DMS153 (cell line): ENCODE results near the gene RETNLB.
A peak's percentile ranks its signal among the peaks of the same experiment; 100 is the strongest.

Source experiments
- DNase-seq: peaks from one replicate; lab custom pipeline; 2025; lab: John Stamatoyannopoulos, UW

Gene RETNLB, protein sequence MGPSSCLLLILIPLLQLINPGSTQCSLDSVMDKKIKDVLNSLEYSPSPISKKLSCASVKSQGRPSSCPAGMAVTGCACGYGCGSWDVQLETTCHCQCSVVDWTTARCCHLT

GRCh38 chr3:108757404-108757982 is at the start of gene RETNLB:
Gene RETNLB, minus strand, starts transcription at chr3:108757410. Its CDS starts 225 bp downstream, at chr3:108757185.
- peak; percentile 72 for DNase-seq

- no peak for DNase-seq
Observed at GRCh38 chr3:108806316-108806715, 49.1 kb upstream of the RETNLB start.

DNA sequence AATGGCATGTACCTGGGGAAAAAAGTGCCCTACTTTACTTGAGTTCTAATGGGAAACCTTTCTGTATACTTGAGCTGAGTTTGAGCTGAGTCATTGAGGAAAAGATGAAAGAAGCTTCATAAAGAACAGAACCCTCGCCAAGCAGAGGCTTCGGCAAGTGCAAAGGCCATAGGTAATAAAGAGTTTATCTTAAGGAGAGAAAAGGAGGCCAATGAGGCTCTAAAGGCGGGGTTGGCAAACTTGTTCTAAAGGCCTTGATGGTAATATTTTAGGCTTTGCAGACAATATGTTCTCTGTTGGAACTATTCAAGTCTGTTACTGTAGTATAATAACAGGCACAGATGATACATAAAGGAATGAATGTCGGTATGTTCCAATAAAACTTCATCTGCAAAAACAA is 47.8 kb upstream of the RETNLB start:
- DNase-seq = no peak

DNA sequence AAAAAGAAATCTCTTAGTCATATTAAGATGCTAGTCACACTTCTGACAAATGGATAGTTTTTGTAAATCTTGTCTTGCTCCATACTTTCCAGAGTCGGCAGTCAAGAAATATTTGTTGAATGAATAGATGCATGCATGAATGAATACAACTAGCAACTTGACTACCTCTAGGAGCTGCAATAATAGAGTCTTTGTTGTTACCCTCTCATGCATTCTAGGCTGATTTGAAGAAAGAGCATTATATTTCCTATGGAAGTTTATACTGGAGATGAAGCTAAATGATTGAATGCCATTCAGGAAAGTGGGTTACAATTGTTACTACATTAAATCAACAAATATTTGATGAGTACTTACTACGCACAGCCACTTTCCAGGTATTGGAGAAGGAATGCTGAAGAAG is 47.2 kb upstream of the RETNLB start:
- DNase-seq = no peak

- no peak for DNase-seq
Observed at GRCh38 chr3:108791473-108791872, 34.3 kb upstream of the RETNLB start.

DNA sequence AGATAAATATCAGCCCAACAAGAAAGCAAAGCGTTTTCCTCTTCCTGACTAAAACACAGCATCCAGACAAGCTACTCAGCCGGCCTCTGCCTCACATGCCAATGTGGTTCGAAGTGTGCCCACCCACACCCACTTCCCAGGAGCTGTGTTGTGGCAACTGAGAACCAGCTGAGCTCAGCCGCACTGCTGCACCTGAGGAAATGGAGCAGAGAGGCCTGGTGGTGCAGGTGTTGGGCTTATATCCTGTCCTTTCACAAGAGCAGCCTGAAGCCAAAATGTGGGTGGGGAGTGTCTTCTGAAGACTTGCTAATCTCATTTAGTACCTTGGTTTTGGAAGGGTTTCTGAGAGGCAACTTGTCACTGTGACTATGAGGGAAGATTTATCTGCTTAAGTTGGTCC is 23.0 kb upstream of the RETNLB start:
- no peak for DNase-seq

DNA sequence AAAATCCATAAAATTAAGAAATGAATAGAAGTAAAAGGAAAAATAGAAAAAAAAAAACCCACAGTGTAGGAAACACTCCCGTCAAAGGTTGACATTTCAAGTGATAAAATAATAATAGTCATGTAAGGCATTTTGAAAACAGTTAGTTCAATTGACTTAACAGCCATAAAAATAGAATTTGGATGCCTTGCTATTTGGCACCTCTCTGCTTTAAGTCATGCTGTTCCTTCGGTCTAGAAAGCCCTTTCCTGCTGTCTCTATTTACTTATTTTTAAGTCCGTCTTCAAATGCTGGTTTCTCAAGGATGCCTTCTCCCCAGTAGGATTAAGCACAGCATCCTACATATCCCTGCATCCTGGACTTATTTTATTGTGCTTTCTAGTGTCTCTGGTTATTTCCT is 22.3 kb upstream of the RETNLB start:
- DNase-seq = no peak

DNA sequence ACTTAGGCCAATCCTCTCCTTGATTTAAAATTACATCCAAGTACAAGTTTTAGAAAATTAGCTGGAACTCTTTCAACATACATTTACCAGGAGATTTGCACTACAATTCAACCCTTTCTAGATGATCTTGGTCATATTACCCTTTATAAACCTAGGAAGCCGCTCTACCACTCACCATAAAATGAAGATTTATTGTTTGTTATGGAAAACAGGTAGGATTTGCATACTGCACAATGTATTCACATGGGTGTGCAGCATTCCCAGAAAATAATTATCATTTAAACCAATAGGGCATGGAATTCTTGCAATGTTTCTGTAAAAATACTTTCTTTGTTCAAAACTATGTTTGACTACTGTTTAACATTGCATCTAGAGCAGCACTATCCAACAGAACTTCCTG is 18.4 kb upstream of the RETNLB start:
- no peak for DNase-seq

- no peak for DNase-seq
Observed at GRCh38 chr3:108767253-108767652, 10.0 kb upstream of the RETNLB start.

DNA sequence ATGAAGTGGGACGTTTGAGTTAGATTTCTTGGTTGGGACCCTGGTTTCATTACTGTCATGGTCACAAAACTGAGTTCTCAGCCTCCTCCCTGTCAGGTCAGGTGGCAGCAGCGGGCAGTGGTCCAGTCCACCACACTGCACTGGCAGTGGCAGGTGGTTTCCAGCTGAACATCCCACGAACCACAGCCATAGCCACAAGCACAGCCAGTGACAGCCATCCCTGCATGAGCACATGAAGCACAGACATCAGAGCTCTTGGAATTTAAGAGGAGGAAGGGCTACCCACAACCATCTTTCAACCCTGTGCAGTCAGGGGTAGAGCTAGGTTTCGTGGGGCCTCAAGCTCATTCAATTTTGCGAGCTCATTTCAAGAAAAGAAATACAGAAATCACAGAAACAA is 1.5 kb downstream of the RETNLB start:
- DNase-seq = no peak

DNA sequence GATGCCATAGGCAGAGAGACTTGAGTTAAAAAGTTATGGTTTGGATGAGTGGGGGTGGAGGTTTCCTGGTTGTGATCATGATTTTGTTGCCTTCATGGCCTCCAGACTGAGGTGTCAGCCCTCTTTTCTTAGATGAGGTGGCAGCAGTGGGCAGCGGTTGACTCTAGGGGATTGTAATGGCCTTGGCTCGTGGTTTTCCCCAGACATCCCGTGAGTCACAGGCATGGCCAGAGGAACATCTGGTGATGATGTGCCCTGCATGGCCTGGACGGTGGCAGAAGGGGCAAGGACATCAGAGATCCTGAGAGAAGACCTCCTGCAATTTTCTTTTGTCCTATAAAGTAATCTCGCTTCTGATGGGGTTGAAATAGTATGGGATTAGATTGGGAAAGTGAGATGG is 12.4 kb downstream of the RETNLB start:
- no peak for DNase-seq

GRCh38 chr3:108742929-108743328 is 14.3 kb downstream of the RETNLB start:
- DNase-seq = no peak

DNA sequence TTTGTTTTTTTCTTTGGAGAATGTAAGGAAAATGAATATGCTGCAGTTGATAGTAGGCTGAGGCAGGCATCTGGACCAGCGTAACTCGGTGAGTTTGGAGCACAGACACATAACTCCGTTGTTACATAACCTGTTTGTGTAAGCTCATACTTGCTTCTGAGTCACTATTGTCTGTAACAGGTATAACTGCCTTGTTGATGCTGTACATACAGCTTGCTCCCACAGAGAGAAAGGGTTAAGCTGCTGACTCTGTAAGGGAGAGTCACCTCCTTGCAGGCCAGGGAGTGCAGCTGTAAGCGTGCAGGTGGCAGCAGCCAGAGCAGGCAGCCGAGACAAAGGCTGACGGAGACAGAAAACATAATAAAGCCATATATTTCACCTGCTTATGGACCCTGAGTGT is 20.4 kb downstream of the RETNLB start:
- DNase-seq = no peak

DNA sequence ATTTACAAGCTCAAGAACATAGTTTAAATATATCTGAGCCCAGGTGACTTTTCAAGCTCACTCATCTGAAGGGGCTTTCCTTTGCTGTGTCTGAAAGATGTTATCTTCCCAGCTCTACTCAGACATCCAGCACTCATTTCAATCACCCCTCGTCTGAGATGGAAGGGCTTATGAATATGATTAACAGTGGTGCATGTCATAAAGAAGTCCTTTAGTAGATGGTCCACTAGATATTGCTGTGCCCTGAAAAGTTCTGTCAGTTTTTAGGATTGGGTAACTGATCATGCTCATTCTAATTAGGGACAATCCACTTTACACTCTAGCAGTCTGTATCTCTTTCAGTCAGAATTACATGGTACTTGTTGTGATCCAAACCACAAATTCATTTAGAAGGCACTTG is 28.3 kb downstream of the RETNLB start:
- DNase-seq = no peak

- no peak for DNase-seq
Observed at GRCh38 chr3:108728105-108728504, 29.1 kb downstream of the RETNLB start.

DNA sequence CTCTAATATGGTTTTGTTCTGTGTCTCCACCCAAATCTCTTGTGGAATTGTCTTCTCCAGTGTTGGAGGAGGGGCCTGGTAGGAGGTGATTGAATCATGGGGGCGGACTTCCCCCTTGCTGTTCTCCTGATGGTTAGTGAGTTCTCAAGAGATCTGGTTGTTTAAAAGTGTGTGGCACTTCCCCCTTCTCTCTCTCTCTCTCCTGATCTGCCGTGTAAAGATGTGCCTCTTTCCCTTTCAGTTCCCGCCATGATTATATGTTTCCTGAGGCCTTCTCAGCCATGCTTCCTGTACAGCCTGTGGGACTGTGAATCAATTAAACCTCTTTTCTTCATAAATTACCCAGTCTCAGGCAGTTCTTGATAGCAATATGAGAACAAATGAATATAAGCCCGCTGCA is 33.1 kb downstream of the RETNLB start:
- no peak for DNase-seq

- no peak for DNase-seq
Observed at GRCh38 chr3:108722724-108723123, 34.5 kb downstream of the RETNLB start.

DNA sequence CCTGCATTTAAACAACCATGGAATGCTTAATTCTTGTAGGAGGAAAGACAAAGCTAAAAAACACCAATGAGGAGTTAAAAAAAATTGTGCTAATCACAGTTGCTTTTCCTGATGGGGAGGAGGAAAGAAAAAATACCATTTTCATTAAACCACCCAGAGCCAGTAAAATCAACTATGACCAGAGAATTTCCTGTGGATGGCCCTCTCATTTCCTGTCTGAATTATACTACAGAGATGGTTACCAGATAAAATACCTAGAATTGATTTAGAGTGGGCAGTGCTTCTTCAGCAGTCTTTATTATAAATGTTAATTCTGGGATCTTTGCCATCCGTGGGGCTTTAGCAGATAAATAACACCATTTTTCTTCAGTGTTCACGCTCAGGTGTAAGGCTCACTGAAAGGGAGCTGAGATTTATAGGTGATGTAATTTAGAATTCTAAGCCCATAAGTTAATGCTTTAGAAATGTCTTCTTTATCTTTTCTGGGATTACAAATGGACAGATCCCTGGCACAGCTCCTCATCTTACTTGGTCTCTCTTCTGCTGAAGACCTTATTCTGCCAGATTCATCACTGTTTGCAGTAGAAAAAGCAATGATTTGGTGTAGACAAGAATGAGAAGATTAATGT is 37.9 kb downstream of the RETNLB start:
- no peak for DNase-seq

DNA sequence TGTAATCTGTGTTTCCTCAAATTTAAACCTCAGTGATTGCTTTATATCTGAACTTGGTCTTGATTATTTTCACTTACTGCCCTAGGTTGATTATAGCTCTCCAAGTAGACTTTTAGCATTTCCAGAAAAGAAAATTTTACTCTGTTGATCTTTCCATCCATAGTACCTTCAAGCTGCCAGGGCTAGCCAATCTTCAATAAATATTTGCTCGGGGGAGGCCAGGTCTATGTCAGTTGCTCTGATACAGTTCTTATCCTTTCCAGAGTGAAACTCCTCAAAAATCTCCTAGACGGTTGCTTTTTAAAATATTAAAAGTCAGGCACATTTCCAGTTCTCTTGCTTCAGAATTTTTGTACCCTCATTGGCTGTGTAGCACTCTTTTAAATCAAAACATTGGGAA is 38.8 kb downstream of the RETNLB start:
- no peak for DNase-seq

- peak; percentile 85 for DNase-seq
Observed at GRCh38 chr3:108713816-108714215, 43.4 kb downstream of the RETNLB start.

DNA sequence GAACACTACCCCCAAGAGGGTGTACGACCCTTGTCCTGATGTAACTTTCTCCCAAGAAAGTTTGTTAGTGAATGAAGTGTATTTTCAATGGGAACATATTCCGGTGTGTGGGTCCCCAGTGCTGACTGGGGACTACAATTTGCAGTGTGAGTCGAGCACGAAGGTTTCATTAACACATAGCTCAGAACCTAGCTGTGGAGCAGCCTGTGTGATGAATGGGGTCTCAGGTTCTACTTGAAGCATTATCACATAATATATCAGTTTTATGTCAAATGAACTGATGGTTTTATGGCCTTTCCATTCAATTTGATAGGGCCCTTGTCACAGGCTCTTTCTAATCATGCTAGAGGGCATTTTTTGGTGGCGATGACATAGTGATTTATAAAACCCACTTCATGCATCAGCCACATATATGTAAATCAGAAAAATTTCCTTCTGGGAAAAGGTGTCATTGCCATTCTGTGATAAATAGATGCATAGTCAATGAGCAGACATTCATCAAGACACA is 44.1 kb downstream of the RETNLB start:
- DNase-seq = no peak
